HS-27A (cell line): ENCODE results near the gene MAPK6.

ENCODE experiments used
- DNase-seq: peaks from one replicate; pipeline ENCODE4 v3.0.0-alpha.2; 2012; ENCODE audit warnings: low read depth, missing footprints

Gene MAPK6

GRCh38 chr15:52010633-52011595, 8.1 kb upstream of the MAPK6 start:
- DNase-seq = peak; percentile 34

DNA sequence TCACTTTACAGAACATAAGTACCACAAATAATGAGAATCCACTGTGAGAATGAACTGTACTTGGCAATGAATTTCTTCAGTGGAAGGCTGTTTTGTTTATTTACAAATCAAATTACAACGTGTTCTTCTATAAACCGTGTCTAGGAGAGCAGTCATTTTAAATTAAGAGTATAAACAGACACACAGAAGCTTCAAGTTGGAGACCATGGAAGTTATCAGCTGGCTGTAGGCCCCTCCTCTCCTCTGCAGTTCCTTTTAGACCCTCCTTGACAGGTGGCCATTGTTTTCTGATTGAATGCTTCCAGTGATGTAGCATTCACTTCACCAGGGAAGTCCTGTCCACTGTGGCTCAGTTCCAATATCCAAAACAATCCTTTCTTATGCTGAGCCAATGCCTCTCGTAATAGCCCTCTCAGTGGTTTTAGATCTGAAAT, 7.3 kb upstream of the MAPK6 start:
- no peak for DNase-seq

GRCh38 chr15:52012210-52012609, 6.8 kb upstream of the MAPK6 start:
- no peak for DNase-seq

GRCh38 chr15:52013151-52013791, 5.7 kb upstream of the MAPK6 start:
- no peak for DNase-seq

GRCh38 chr15:52014616-52015015, 4.4 kb upstream of the MAPK6 start:
- no peak for DNase-seq

DNA sequence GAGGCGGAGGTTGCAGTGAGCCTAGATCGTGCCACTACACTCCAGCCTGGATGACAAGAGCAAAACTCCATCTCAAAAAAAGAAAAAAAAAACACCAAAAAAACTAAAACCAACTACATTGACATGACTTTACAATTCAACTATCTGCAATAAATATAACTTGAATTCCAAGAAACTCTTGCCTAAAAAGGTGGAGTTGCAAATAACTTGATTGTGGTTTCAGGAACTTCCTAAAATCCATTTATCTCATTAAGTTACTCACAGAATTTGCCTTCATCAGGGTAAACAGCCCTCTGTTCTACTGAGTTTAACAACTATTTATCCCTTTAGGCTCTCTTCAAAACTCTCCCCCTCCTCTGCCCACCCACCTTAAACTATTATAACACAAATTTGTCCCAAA, 2.7 kb upstream of the MAPK6 start:
- no peak for DNase-seq

DNA sequence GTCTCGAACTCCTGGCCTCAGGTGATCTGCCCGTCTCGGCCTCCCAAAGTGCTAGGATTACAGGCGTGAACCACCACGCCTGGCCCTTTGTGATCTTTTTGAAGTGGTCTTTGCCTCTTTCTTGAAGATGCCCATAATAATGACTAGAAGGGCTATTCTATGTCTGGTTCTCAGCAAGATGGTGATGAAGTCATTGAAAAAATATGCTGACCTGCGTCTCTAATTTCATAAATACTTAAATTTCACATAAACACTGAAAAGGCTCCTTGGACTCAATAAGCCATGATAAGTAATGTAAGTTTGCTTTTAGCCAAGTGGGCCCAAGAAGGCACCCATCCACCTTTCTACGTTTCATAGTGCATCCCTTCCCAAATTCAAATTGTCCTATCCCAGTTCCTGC, 775 bp upstream of the MAPK6 start:
- DNase-seq = peak; percentile 15

GRCh38 chr15:52019394-52020220, 588 bp downstream of the MAPK6 start:
- peak; percentile 77 for DNase-seq

DNA sequence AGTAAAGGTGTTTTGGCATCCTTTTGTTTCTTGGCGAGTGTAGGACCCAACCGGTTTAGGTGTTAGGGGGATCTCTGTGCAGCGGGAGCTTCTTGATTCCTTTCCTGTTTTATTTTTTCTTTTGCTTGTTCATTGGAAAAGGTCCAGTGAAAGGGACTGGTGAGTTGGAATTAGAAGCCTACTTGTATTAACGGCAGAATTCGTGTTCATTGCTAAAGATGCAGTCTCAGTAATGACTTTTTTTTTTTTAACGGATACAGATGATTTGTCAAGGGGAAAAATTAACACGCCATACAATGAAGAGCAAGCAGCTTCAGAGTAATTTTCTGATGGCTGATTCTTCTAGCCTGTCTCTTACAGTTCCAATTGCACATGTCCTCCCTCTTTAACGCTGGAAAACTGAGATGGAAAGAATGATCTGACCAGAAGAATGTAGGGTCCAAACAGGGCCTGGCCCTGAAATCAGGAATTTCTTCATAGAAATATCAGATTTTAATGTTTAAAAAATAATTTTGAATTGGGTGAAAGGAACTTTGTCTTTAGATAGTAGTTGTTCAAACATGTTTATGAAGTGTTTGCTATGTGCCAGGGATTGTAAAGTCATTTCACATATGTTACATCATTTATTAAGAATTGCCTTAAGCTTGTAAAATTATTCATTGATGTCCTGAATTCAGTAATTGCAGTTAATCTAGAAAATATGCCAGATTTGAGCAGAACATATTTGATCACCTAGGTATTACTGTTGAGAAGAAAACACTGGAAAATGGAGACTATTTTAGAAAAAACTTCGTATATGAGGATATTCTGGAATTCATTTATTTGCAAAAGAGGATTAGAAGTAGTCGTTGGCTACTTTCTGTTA, 1.4 kb downstream of the MAPK6 start:
- peak; percentile 11 for DNase-seq

GRCh38 chr15:52021128-52021671, 2.2 kb downstream of the MAPK6 start:
- peak; percentile 79 for DNase-seq

DNA sequence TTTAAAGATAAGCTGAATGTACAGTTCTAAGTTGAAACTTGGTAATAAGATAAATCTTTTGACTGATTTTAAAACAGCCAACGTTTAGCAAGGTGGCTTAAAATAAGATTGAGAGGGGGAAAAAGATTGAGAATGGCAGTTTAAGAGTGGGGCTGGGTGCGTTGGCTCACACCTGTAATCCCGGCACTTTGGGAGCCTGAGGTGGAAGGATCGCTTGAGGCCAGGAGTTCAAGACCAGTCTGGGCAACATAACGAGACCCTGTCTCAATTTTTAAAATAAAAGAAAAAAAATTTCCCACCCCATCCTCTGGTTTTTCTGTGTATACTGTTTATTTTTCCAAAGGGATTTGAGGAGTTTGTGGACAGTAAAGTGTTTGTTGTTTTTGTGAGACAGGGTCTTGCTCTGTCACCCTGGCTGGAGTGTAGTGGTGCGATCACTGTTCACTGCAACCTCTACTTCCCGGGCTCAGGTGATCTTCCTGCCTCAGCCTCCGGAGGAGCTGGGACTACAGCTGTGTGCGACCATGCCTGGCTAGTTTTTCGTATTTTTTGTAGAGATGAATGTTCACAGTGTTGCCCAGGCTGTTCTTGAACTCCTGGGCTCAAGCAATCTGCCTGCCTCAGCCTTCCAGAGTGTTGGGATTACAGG, 3.0 kb downstream of the MAPK6 start:
- no peak for DNase-seq

- DNase-seq = no peak
Observed at GRCh38 chr15:52023169-52023922, 4.3 kb downstream of the MAPK6 start.

GRCh38 chr15:52028431-52029093, 9.5 kb downstream of the MAPK6 start:
- DNase-seq = no peak

DNA sequence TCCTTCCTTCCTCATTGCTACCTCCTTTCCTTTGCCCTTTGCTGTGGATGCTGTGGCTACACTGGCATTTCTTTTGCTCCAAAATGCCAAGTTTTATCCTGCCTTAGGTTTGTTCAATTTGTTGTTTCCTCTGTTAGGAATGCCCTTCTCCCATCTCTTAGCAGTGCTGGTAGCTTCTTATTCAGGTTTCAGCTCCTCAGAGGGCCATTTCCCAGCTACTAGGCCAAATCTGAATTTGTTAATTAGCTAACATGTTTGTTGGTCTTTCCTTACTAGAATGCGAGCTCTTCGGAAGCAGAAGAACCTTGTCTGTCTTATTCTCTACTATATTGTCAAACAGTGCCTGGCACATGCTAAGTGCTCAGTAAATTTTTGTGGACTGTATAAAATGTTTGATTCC, 11.0 kb downstream of the MAPK6 start:
- DNase-seq = no peak

GRCh38 chr15:52031556-52031955, 12.5 kb downstream of the MAPK6 start:
- DNase-seq = no peak

DNA sequence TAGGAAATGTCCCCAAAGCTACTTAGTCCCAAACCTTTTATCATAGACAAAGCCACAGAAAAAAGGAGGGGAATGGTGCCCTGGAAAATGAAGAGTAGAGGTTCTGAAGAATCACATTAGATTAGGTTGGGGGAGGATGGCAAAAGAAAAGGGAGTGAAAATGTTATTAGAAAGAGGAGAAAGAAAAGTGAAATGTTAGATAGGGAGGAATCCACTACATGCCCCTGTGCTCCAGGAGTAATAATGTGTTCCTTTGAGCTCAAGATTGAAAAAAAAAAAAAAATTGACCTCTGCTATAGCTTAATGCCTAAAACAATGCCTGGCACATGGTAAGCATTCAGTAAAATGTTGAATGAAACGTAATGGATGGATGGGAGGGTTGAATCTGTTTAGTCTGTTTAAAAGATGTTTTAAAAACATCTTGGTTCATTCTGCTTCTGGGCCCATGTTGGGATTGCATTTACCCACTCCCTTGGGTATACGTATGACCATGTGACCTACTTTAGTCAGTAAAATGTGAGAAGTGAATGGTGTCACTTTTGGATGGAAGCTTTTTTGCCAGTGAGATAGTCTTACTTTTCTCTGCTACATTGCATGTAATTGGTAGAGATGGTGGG, 19.0 kb downstream of the MAPK6 start:
- DNase-seq = no peak

DNA sequence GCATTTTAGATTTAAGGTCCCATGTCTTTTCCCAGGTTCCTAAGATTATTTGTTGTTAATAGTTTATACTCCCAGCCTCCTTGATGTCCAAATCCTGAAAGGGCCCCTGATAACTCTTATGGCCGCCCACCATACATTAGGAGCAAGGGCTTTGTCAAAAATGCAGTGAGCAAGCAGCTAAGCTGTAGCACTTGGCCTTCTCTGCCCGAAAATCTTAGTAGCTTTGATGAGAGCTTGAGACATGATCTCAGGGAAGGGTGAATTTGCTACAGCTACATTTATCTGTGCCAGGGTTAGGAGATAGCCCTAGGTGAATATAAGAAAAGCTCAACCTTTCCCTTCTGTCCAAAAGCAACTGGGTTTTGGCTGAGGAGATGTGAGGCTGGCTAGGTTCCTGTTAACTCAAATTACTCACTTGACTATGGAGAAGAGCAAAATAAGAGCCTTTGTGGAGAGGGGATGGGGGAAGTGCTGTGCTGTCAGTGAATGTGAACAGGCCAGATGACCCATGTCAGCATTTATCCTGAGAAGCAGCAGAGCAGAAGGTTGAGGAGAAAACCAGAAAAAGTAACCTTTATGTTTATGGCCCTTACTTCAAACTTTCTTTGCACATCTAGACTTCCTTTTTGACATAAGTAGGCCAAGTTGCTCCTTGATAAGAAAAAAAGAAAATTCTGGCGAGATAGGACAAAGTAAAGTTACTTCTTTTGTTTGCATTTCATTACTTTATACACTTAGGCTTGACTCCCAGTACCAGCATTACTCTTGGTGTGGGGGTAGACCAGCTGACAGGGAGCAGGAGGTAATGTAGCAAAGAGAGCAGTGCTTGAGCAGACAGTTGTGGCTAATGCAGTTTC, 21.1 kb downstream of the MAPK6 start:
- no peak for DNase-seq
